Bronchial epithelial cell (primary cell): ENCODE measurements around the gene ELP4. TPM values are rescaled to one million over a fixed set of nuclear protein-coding genes. Genes with fewer than 3 reads are reported as not detected.

Source experiments
- DNase-seq: peaks from one replicate; pipeline ENCODE4 v3.0.0-alpha.2; 2010; ENCODE audit warnings: low read depth
- FAIRE-seq: peaks from 2 replicates; lab custom pipeline; 2011; peaks lifted over from hg19 to GRCh38; lab: Jason Lieb, UNC
- H3K27me3 ChIP-seq: 2 replicates; pipeline ENCODE4 v1.5.1; 2011; ENCODE audit warnings: low read length; ENCODE audit not compliant: control insufficient read depth, insufficient read depth
- H3K36me3 ChIP-seq: 2 replicates; pipeline ENCODE4 v1.5.1; 2011; ENCODE audit warnings: low read length; ENCODE audit not compliant: control insufficient read depth, insufficient read depth
- H3K4me3 ChIP-seq: 2 replicates; pipeline ENCODE4 v1.5.1; 2011; ENCODE audit warnings: mild to moderate bottlenecking, low read depth, low read length, control low read depth
- total RNA-seq: library from RNA; depleted of rRNA; stranded (reverse); fragments of >200 nt; gene quantifications from 2 replicates; pipeline ENCODE4 v1.2.1, GENCODE V29; 2014
- TF ChIP-seq, protein P1 (sequence below): IDR thresholded peaks from 2 replicates; pipeline ENCODE4 v1.5.1; 2011; ENCODE audit warnings: mild to moderate bottlenecking, moderate library complexity, low read length, control low read depth, inconsistent platforms; ENCODE audit not compliant: insufficient read depth, severe bottlenecking

ELP4 gene
- total RNA-seq, 1 donor from 2014 or later: 11.1 TPM

DNA sequence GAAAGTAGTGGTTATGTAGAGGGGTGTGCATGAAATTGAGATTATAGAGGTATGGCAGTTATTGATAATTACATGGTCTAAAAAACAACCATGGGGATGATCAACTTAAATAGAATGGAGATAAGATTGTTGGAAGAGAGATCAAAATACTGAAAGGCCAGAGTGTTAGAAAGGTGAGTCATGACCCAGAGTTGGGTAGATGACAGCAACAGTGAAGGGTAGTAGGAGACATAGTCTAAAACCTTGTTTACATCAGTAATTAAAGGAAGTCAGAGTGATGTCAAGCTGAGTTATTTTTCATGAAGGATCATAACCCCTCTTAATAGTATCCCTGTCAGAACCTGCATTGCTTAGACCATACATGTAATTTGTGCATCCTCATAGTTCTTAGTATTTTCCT, 110.9 kb downstream of the ELP4 start:
- Histone ChIP-seq H3K4me3 (no peak overlapping the region), H3K27me3 (no peaks in the 10 kb centered on the region), H3K36me3 (no peaks in the 10 kb centered on the region)
- DNase-seq (peak; percentile 40), FAIRE-seq (no peak)
- TF ChIP-seq, protein P1, sequence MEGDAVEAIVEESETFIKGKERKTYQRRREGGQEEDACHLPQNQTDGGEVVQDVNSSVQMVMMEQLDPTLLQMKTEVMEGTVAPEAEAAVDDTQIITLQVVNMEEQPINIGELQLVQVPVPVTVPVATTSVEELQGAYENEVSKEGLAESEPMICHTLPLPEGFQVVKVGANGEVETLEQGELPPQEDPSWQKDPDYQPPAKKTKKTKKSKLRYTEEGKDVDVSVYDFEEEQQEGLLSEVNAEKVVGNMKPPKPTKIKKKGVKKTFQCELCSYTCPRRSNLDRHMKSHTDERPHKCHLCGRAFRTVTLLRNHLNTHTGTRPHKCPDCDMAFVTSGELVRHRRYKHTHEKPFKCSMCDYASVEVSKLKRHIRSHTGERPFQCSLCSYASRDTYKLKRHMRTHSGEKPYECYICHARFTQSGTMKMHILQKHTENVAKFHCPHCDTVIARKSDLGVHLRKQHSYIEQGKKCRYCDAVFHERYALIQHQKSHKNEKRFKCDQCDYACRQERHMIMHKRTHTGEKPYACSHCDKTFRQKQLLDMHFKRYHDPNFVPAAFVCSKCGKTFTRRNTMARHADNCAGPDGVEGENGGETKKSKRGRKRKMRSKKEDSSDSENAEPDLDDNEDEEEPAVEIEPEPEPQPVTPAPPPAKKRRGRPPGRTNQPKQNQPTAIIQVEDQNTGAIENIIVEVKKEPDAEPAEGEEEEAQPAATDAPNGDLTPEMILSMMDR: no peak

DNA sequence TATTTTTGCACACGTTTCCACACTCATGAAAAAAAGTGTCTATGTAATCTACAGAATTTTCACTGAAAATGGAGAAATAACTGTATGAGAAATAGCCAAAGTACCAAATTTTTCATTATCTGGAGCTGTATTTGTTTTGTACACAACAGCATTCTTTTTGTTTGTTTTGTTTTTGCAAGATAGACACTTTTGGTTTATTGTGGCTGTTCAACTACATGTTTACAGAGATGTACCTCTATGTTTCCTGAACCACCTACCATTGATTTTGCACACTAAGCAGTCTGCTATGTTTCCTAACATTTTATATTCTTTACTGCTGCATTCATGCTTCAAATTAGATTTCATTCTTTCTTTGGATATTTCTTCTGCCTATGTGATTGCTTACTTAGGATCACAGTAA, 116.3 kb downstream of the ELP4 start:
- no peaks in the 10 kb centered on the region for H3K36me3 ChIP-seq
- FAIRE-seq: no peak
- no peak overlapping the region for H3K4me3 ChIP-seq
- TF ChIP-seq, protein P1: no peak
- no peak for DNase-seq
- H3K27me3 ChIP-seq: no peaks in the 10 kb centered on the region

- FAIRE-seq (no peak), DNase-seq (peak; percentile 60)
- H3K27me3 ChIP-seq: no peaks in the 10 kb centered on the region
- TF ChIP-seq, protein P1: no peak
- H3K4me3 ChIP-seq: no peak overlapping the region
- H3K36me3 ChIP-seq: no peaks in the 10 kb centered on the region
Observed at GRCh38 chr11:31628111-31628510, 118.5 kb downstream of the ELP4 start.

- TF ChIP-seq, protein P1: no peak
- no peak for FAIRE-seq
- Histone ChIP-seq H3K27me3 (no peaks in the 10 kb centered on the region), H3K4me3 (no peak overlapping the region), H3K36me3 (no peaks in the 10 kb centered on the region)
- DNase-seq: no peak
Observed at GRCh38 chr11:31636983-31637382, 127.4 kb downstream of the ELP4 start.

GRCh38 chr11:31640611-31641010, 131.0 kb downstream of the ELP4 start:
- no peak for DNase-seq
- TF ChIP-seq, protein P1: no peak
- Histone ChIP-seq H3K4me3 (no peak overlapping the region), H3K36me3 (no peaks in the 10 kb centered on the region), H3K27me3 (no peaks in the 10 kb centered on the region)
- no peak for FAIRE-seq

GRCh38 chr11:31641477-31642062, 132.0 kb downstream of the ELP4 start:
- no peak overlapping the region for H3K4me3 ChIP-seq
- H3K27me3 ChIP-seq: no peaks in the 10 kb centered on the region
- FAIRE-seq (no peak), DNase-seq (peak; percentile 48)
- H3K36me3 ChIP-seq: no peaks in the 10 kb centered on the region
- TF ChIP-seq, protein P1: peak; percentile 68
